ENCODE results near the gene FHIT.

- TF ChIP-seq CTCF (conservative IDR thresholded peaks at IDR 0.05; ENCODE audit: low read depth, low read length), result no peak
- TF ChIP-seq MAZ (IDR thresholded peaks at IDR 0.05; ENCODE audit: borderline replicate concordance, low read depth, low read length), result no peak
- no peak for TF ChIP-seq NFE2L2 (IDR thresholded peaks at IDR 0.05; ENCODE audit: low read depth, low read length)
- no peak for TF ChIP-seq RAD21 (IDR thresholded peaks at IDR 0.05; ENCODE audit: low read length)
- no peak for TF ChIP-seq POLR2A (IDR thresholded peaks at IDR 0.05; ENCODE audit: low read depth, low read length)
- TF ChIP-seq BHLHE40 (IDR thresholded peaks at IDR 0.05; ENCODE audit: low read depth, low read length), result no peak
- TF ChIP-seq USF2 (IDR thresholded peaks at IDR 0.05; ENCODE audit: low read depth, low read length), result no peak
- TF ChIP-seq RFX5 (IDR thresholded peaks at IDR 0.05; ENCODE audit: low read depth, low read length), result no peak
- TF ChIP-seq SMC3 (IDR thresholded peaks at IDR 0.05; ENCODE audit: low read depth, low read length), result no peak
- no peak for TF ChIP-seq CEBPB (IDR thresholded peaks at IDR 0.05; ENCODE audit: low read depth, low read length)
- TF ChIP-seq MXI1 (IDR thresholded peaks at IDR 0.05; ENCODE audit: borderline replicate concordance, low read depth, low read length), result no peak
- no peak for TF ChIP-seq FOS (IDR thresholded peaks at IDR 0.05; ENCODE audit: low read depth, low read length)
These were observed 1272.3 kb downstream of the FHIT start for GRCh38 chr3:59978979-59979378.
